ENCODE measurements around the gene OBSCN. TPM values are rescaled to one million over a fixed set of nuclear protein-coding genes. Genes with fewer than 3 reads are reported as not detected.

Gene OBSCN
- total RNA-seq, 2 experiments from 2014 or later = 80.8 to 82.2 TPM

GRCh38 chr1:228212966-228213844 lies 5.4 kb downstream of the OBSCN start:
- Mint-ChIP-seq H3K4me1 (ENCODE audit: low read depth) (peaks cover 12% of the 10 kb centered on the region), H3K4me3 (peak overlapping the region; percentile 92), H3K36me3 (ENCODE audit: low read depth) (peaks cover 18% of the 10 kb centered on the region), H3K27ac (peak overlapping the region; percentile 86), H3K9me3 (no peaks in the 10 kb centered on the region), H3K27me3 (no peaks in the 10 kb centered on the region)
- Histone ChIP-seq H3K9me3 (ENCODE audit: control insufficient read depth in 1 of 2, insufficient read depth in 1 of 2, low read length in 2 of 2) (no peaks in the 10 kb centered on the region), H3K4me1 (ENCODE audit: insufficient read depth, low read length) (peaks cover 22% of the 10 kb centered on the region), H3K4me3 (ENCODE audit: low read length) (peak overlapping the region; percentile 64), H3K36me3 (ENCODE audit: insufficient read depth, low read length) (peaks cover 5% of the 10 kb centered on the region), H3K27me3 (ENCODE audit: control insufficient read depth in 1 of 2, insufficient read depth in 2 of 2, low read length in 2 of 2) (no peaks in the 10 kb centered on the region), H3K27ac (ENCODE audit: low read depth in 1 of 2, low read length in 2 of 2) (peak overlapping the region in 1 of 2 donors; percentile 21)
- intact Hi-C loops (cut with DNase I, micrococcal nuclease) = loop anchor here (1.0 to 5.0 kb wide), 9 partner anchors 38 to 302 kb away; partner anchors contain the start of genes MRPL55 (in 1 of the 2) and RNF187 (in 1 of the 2)
- DNase-seq = peak; percentile 83 to 96 (median 90)
- ChIA-PET CTCF (interaction anchor here (0.7 to 2.1 kb wide), 9 partner anchors 32 to 288 kb away, joined by 3 to 9 read pairs (median 4); partner anchors contain the start of gene IBA57), POLR2A (interaction anchor here (0.7 to 1.9 kb wide), 7 partner anchors 46 to 273 kb away, joined by 3 to 7 read pairs (median 4); partner anchors contain the start of genes ARF1, IBA57 and TRIM11)
- TF ChIP-seq, protein P1, sequence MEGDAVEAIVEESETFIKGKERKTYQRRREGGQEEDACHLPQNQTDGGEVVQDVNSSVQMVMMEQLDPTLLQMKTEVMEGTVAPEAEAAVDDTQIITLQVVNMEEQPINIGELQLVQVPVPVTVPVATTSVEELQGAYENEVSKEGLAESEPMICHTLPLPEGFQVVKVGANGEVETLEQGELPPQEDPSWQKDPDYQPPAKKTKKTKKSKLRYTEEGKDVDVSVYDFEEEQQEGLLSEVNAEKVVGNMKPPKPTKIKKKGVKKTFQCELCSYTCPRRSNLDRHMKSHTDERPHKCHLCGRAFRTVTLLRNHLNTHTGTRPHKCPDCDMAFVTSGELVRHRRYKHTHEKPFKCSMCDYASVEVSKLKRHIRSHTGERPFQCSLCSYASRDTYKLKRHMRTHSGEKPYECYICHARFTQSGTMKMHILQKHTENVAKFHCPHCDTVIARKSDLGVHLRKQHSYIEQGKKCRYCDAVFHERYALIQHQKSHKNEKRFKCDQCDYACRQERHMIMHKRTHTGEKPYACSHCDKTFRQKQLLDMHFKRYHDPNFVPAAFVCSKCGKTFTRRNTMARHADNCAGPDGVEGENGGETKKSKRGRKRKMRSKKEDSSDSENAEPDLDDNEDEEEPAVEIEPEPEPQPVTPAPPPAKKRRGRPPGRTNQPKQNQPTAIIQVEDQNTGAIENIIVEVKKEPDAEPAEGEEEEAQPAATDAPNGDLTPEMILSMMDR (IDR thresholded peaks at IDR 0.05) = peak; percentile 59
- peak; percentile 89 for ATAC-seq (ENCODE audit: poor library complexity)

DNA sequence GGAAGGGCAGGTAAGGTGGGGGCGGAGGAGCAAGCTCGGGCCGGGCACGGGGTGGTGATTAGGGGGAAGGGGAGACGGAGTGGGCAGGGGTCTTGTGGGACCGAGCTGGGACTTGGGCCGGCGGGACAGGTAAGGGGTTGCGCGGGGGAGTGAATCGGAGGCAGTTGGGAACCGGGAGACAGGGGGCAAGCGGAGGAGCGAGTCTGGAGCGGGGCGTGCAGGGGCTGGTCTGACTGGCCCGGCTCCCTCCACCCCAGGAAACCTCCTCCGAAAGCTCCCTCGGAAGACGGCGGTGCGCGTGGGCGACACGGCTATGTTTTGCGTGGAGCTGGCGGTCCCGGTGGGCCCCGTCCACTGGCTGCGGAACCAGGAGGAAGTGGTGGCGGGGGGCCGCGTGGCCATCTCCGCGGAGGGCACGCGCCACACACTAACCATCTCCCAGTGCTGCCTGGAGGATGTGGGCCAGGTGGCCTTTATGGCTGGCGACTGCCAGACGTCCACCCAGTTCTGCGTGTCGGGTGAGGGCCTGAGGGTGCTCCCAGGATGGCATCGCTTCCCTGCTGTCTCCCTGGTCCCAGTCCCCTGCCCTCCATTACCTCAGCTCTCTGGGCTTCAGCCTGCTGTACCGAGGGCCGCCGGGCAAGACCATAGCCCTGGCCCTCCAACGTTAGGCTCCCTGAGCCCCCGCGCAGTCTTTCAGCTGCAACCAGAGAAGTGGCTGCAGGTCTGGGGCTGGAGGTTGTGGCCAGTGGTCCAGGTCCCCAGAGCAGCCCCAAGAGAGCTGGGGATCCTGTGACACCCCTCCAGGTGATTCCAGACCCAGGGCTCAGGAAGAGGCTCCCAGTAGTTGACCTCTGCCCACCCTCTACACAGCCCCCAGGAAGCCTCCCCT lies 6.3 kb downstream of the OBSCN start:
- H3K27ac Mint-ChIP-seq = no peak overlapping the region
- intact Hi-C loops (cut with DNase I, micrococcal nuclease) = loop anchor here (1.0 to 5.0 kb wide), 8 partner anchors 39 to 301 kb away; partner anchors contain the start of genes MRPL55 (in 1 of the 2) and RNF187 (in 1 of the 2)
- ATAC-seq (ENCODE audit: poor library complexity) = no peak

More for the DNA sequence above, 6.3 kb downstream of the OBSCN start:
- H3K4me1 ChIP-seq (ENCODE audit: insufficient read depth, low read length) = peaks cover 22% of the 10 kb centered on the region
- H3K4me3 ChIP-seq (ENCODE audit: low read length) = peak overlapping the region; percentile 46
- Mint-ChIP-seq H3K4me1 (ENCODE audit: low read depth) (peaks cover 12% of the 10 kb centered on the region), H3K27me3 (no peaks in the 10 kb centered on the region), H3K9me3 (no peaks in the 10 kb centered on the region), H3K36me3 (ENCODE audit: low read depth) (peaks cover 27% of the 10 kb centered on the region), H3K4me3 (peak overlapping the region; percentile 66)
- ChIA-PET CTCF (interaction anchor here (0.7 to 2.1 kb wide), 9 partner anchors 33 to 287 kb away, joined by 3 to 9 read pairs (median 4); partner anchors contain the start of gene IBA57), POLR2A (interaction anchor here (0.7 to 1.9 kb wide), 7 partner anchors 47 to 272 kb away, joined by 3 to 7 read pairs (median 4); partner anchors contain the start of genes ARF1, IBA57 and TRIM11)
- no peaks in the 10 kb centered on the region for H3K27me3 ChIP-seq (ENCODE audit: control insufficient read depth in 1 of 2, insufficient read depth in 2 of 2, low read length in 2 of 2)
- peaks cover 5% of the 10 kb centered on the region for H3K36me3 ChIP-seq (ENCODE audit: insufficient read depth, low read length)
- TF ChIP-seq, protein P1 (IDR thresholded peaks at IDR 0.05) = no peak
- no peak overlapping the region for H3K27ac ChIP-seq (ENCODE audit: low read depth in 1 of 2, low read length in 2 of 2)
- DNase-seq = peak in 1 of 14 experiments; percentile 8
- H3K9me3 ChIP-seq (ENCODE audit: control insufficient read depth in 1 of 2, insufficient read depth in 1 of 2, low read length in 2 of 2) = no peaks in the 10 kb centered on the region
